Measurements from ENCODE around the gene CACNA1D. TPM values are rescaled to one million over a fixed set of nuclear protein-coding genes. Genes with fewer than 3 reads are reported as not detected.

Gene CACNA1D
- total RNA-seq, 8 experiments from 2014 or later = 1.2 to 15.3 (median 5.9) TPM

GRCh38 chr3:53729618-53730017 lies 235.2 kb downstream of the CACNA1D start:
- H3K4me3 ChIP-seq = no peak overlapping the region
- ATAC-seq (replicated peaks in 6 of 8) = peak in 3 of 8 experiments; percentile 28 to 43 (median 34)
- in situ Hi-C loops (cut with MboI; ENCODE audit: low pct_unique_long_range_greater_than_20kb in 2 of 9, low sequenced_read_pairs in 9 of 9, unreplicated experiment in 9 of 9) = no loop called here
- no peak overlapping the region for H3K27ac ChIP-seq
- WGBS, 10 experiments = 0 to 74% (median 43%) methylated on average over 1 to 2 of the region's 2 CpGs; no CpG with 5 or more reads in 2 of the 10 experiments
- H3K4me1 ChIP-seq (replicated peaks in 1 of 2) = peaks cover 9 to 15% of the 10 kb centered on the region in 2 donors

GRCh38 chr3:53730576-53730975 lies 236.2 kb downstream of the CACNA1D start:
- in situ Hi-C loops (cut with MboI; ENCODE audit: low pct_unique_long_range_greater_than_20kb in 2 of 9, low sequenced_read_pairs in 9 of 9, unreplicated experiment in 9 of 9) = no loop called here
- Histone ChIP-seq H3K27ac (no peak overlapping the region), H3K4me3 (no peak overlapping the region), H3K4me1 (replicated peaks in 1 of 2) (peaks cover 9 to 15% of the 10 kb centered on the region in 2 donors)
- 0 to 100% (median 62%) methylated on average over 1 to 7 of the region's 8 CpGs; no CpG with 5 or more reads in 3 of the 10 experiments for WGBS, 10 experiments
- peak in 3 of 8 experiments; percentile 28 to 61 (median 49) for ATAC-seq (replicated peaks in 6 of 8)

- Histone ChIP-seq H3K4me1 (replicated peaks in 1 of 2) (peaks cover 4 to 7% of the 10 kb centered on the region in 2 donors), H3K4me3 (no peak overlapping the region), H3K27ac (no peak overlapping the region)
- in situ Hi-C loops (cut with MboI; ENCODE audit: low pct_unique_long_range_greater_than_20kb in 2 of 9, low sequenced_read_pairs in 9 of 9, unreplicated experiment in 9 of 9) = no loop called here
- ATAC-seq (replicated peaks in 6 of 8) = no peak
- 60 to 100% (median 92%) methylated on average over 1 to 10 of the region's 16 CpGs; no CpG with 5 or more reads in 4 of the 10 experiments for WGBS, 10 experiments
Observed at GRCh38 chr3:53731934-53732624, 237.7 kb downstream of the CACNA1D start.

GRCh38 chr3:53733446-53733845 lies 239.0 kb downstream of the CACNA1D start:
- Histone ChIP-seq H3K27ac (no peak overlapping the region), H3K4me1 (replicated peaks in 1 of 2) (peaks cover 4 to 6% of the 10 kb centered on the region in 2 donors), H3K4me3 (no peak overlapping the region)
- WGBS, 10 experiments = 0 to 44% (median 17%) methylated on average over 1 of the region's 1 CpG; no CpG with 5 or more reads in 5 of the 10 experiments
- peak in 2 of 8 experiments; percentile 14 to 22 for ATAC-seq (replicated peaks in 6 of 8)
- in situ Hi-C loops (cut with MboI; ENCODE audit: low pct_unique_long_range_greater_than_20kb in 2 of 9, low sequenced_read_pairs in 9 of 9, unreplicated experiment in 9 of 9) = no loop called here

- 50 to 80% (median 54%) methylated on average over 1 to 3 of the region's 4 CpGs; no CpG with 5 or more reads in 5 of the 10 experiments for WGBS, 10 experiments
- in situ Hi-C loops (cut with MboI; ENCODE audit: low pct_unique_long_range_greater_than_20kb in 2 of 9, low sequenced_read_pairs in 9 of 9, unreplicated experiment in 9 of 9) = no loop called here
- Histone ChIP-seq H3K4me1 (replicated peaks in 1 of 2) (no peaks in the 10 kb centered on the region), H3K4me3 (no peak overlapping the region), H3K27ac (no peak overlapping the region)
- no peak for ATAC-seq (replicated peaks in 6 of 8)
Observed at GRCh38 chr3:53739966-53740365, 245.6 kb downstream of the CACNA1D start.

GRCh38 chr3:53740956-53741355 lies 246.5 kb downstream of the CACNA1D start:
- Histone ChIP-seq H3K4me1 (replicated peaks in 1 of 2) (no peaks in the 10 kb centered on the region), H3K27ac (no peak overlapping the region), H3K4me3 (no peak overlapping the region)
- WGBS, 10 experiments = 18 to 95% (median 68%) methylated on average over 1 to 4 of the region's 4 CpGs; no CpG with 5 or more reads in 2 of the 10 experiments
- no peak for ATAC-seq (replicated peaks in 6 of 8)
- in situ Hi-C loops (cut with MboI; ENCODE audit: low pct_unique_long_range_greater_than_20kb in 2 of 9, low sequenced_read_pairs in 9 of 9, unreplicated experiment in 9 of 9) = no loop called here

- Histone ChIP-seq H3K4me3 (no peak overlapping the region), H3K4me1 (replicated peaks in 1 of 2) (no peaks in the 10 kb centered on the region), H3K27ac (no peak overlapping the region)
- ATAC-seq (replicated peaks in 6 of 8) = peak in 1 of 8 experiments; percentile 27
- in situ Hi-C loops (cut with MboI; ENCODE audit: low pct_unique_long_range_greater_than_20kb in 2 of 9, low sequenced_read_pairs in 9 of 9, unreplicated experiment in 9 of 9) = no loop called here
- WGBS, 10 experiments = 18 to 85% (median 62%) methylated on average over 3 to 7 of the region's 8 CpGs; no CpG with 5 or more reads in 4 of the 10 experiments
Observed at GRCh38 chr3:53744351-53744750, 249.9 kb downstream of the CACNA1D start.

- ATAC-seq (replicated peaks in 6 of 8) = no peak
- Histone ChIP-seq H3K4me3 (no peak overlapping the region), H3K4me1 (replicated peaks in 1 of 2) (no peaks in the 10 kb centered on the region), H3K27ac (no peak overlapping the region)
- 60 to 100% (median 95%) methylated on average over 1 to 4 of the region's 4 CpGs; no CpG with 5 or more reads in 4 of the 10 experiments for WGBS, 10 experiments
- in situ Hi-C loops (cut with MboI; ENCODE audit: low pct_unique_long_range_greater_than_20kb in 2 of 9, low sequenced_read_pairs in 9 of 9, unreplicated experiment in 9 of 9) = no loop called here
Observed at GRCh38 chr3:53747559-53747958, 253.1 kb downstream of the CACNA1D start.

GRCh38 chr3:53748512-53749271 lies 254.3 kb downstream of the CACNA1D start:
- Histone ChIP-seq H3K27ac (no peak overlapping the region), H3K4me3 (no peak overlapping the region), H3K4me1 (replicated peaks in 1 of 2) (no peaks in the 10 kb centered on the region)
- ATAC-seq (replicated peaks in 6 of 8) = no peak
- 17 to 83% (median 46%) methylated on average over 1 to 5 of the region's 8 CpGs; no CpG with 5 or more reads in 2 of the 10 experiments for WGBS, 10 experiments
- in situ Hi-C loops (cut with MboI; ENCODE audit: low pct_unique_long_range_greater_than_20kb in 2 of 9, low sequenced_read_pairs in 9 of 9, unreplicated experiment in 9 of 9) = no loop called here

- Histone ChIP-seq H3K4me1 (replicated peaks in 1 of 2) (no peaks in the 10 kb centered on the region), H3K4me3 (no peak overlapping the region), H3K27ac (no peak overlapping the region)
- 67 to 100% (median 89%) methylated on average over 1 to 5 of the region's 5 CpGs; no CpG with 5 or more reads in 2 of the 10 experiments for WGBS, 10 experiments
- no peak for ATAC-seq (replicated peaks in 6 of 8)
- in situ Hi-C loops (cut with MboI; ENCODE audit: low pct_unique_long_range_greater_than_20kb in 2 of 9, low sequenced_read_pairs in 9 of 9, unreplicated experiment in 9 of 9) = no loop called here
Observed at GRCh38 chr3:53749448-53749847, 255.0 kb downstream of the CACNA1D start.

- H3K27ac ChIP-seq = no peak overlapping the region
- no peak overlapping the region for H3K4me3 ChIP-seq
- 27 to 98% (median 77%) methylated on average over 3 to 8 of the region's 17 CpGs; no CpG with 5 or more reads in 3 of the 10 experiments for WGBS, 10 experiments
- no peaks in the 10 kb centered on the region for H3K4me1 ChIP-seq (replicated peaks in 1 of 2)
- peak in 1 of 8 experiments; percentile 11 for ATAC-seq (replicated peaks in 6 of 8)
- in situ Hi-C loops (cut with MboI; ENCODE audit: low pct_unique_long_range_greater_than_20kb in 2 of 9, low sequenced_read_pairs in 9 of 9, unreplicated experiment in 9 of 9) = no loop called here
Observed at GRCh38 chr3:53750253-53751210, 256.1 kb downstream of the CACNA1D start.

GRCh38 chr3:53753518-53754183 lies 259.2 kb downstream of the CACNA1D start:
- WGBS, 10 experiments = 67 to 100% (median 87%) methylated on average over 1 to 8 of the region's 9 CpGs; no CpG with 5 or more reads in 1 of the 10 experiments
- H3K4me1 ChIP-seq (replicated peaks in 1 of 2) = no peaks in the 10 kb centered on the region
- ATAC-seq (replicated peaks in 6 of 8) = no peak
- no peak overlapping the region for H3K27ac ChIP-seq
- in situ Hi-C loops (cut with MboI; ENCODE audit: low pct_unique_long_range_greater_than_20kb in 2 of 9, low sequenced_read_pairs in 9 of 9, unreplicated experiment in 9 of 9) = no loop called here
- no peak overlapping the region for H3K4me3 ChIP-seq

Measured in motor neuron (in vitro differentiated cells).